MM.1S (cell line): ENCODE results near the gene CD7.

Source experiments
- DNase-seq: peaks from one replicate; pipeline ENCODE4 v3.0.0-alpha.2; 2015
- H2AFZ ChIP-seq: fragments of 300-600 bp; sonication (generic); 2 replicates; pipeline ENCODE4 v1.6.0; 2016; ENCODE audit warnings: antibody characterized with exemption, low read length
- H3F3A ChIP-seq: fragments of 300-600 bp; sonication (generic); 2 replicates; pipeline ENCODE4 v1.6.1; 2016; ENCODE audit warnings: mild to moderate bottlenecking, antibody characterized with exemption, low read length, moderate library complexity, mixed read lengths; ENCODE audit not compliant: insufficient read depth
- H3K27ac ChIP-seq: fragments of 300-600 bp; sonication (generic); 2 replicates; pipeline ENCODE4 v1.5.1; 2016; ENCODE audit warnings: mild to moderate bottlenecking, low read length
- H3K27me3 ChIP-seq: fragments of 300-600 bp; sonication (generic); replicated peaks from 2 replicates; pipeline ENCODE4 v1.6.0; 2016; ENCODE audit warnings: low read length; ENCODE audit not compliant: insufficient read depth
- H3K36me3 ChIP-seq: fragments of 300-600 bp; sonication (generic); replicated peaks from 2 replicates; pipeline ENCODE4 v1.6.1; 2016; ENCODE audit warnings: mild to moderate bottlenecking, low read length, mixed read lengths; ENCODE audit not compliant: insufficient read depth
- H3K4me1 ChIP-seq: fragments of 300-600 bp; sonication (generic); 2 replicates; pipeline ENCODE4 v1.6.1; 2016; ENCODE audit warnings: low read length, mixed read lengths
- H3K4me2 ChIP-seq: fragments of 300-600 bp; sonication (generic); 2 replicates; pipeline ENCODE4 v1.6.0; 2016; ENCODE audit warnings: low read depth, low read length
- H3K4me3 ChIP-seq: fragments of 300-600 bp; sonication (generic); 2 replicates; pipeline ENCODE4 v1.5.1; 2016; ENCODE audit warnings: low read length, mixed read lengths
- H3K79me2 ChIP-seq: fragments of 300-600 bp; sonication (generic); 2 replicates; pipeline ENCODE4 v1.6.1; 2016; ENCODE audit warnings: mixed run types, low read length, mixed read lengths
- H3K9ac ChIP-seq: fragments of 300-600 bp; sonication (generic); 2 replicates; pipeline ENCODE4 v1.6.1; 2016; ENCODE audit warnings: low read length, mixed read lengths
- H3K9me2 ChIP-seq: fragments of 300-600 bp; sonication (generic); replicated peaks from 2 replicates; pipeline ENCODE4 v1.6.1; 2016; ENCODE audit warnings: mild to moderate bottlenecking, low read length, mixed read lengths; ENCODE audit not compliant: insufficient read depth
- H3K9me3 ChIP-seq: fragments of 300-600 bp; sonication (generic); replicated peaks from 2 replicates; pipeline ENCODE4 v1.6.1; 2016; ENCODE audit warnings: mild to moderate bottlenecking, low read length, mixed read lengths; ENCODE audit not compliant: insufficient read depth
- H4K20me1 ChIP-seq: fragments of 300-600 bp; sonication (generic); 2 replicates; pipeline ENCODE4 v1.6.1; 2016; ENCODE audit warnings: mild to moderate bottlenecking, low read length, moderate library complexity, mixed read lengths; ENCODE audit not compliant: insufficient read depth
- EZH2 ChIP-seq: fragments of 300-600 bp; sonication (generic); optimal IDR thresholded peaks from 2 replicates; pipeline ENCODE3; 2017; ENCODE audit warnings: low read depth, mild to moderate bottlenecking, antibody characterized with exemption, low read length, mixed read lengths
- EZH2phosphoT487 ChIP-seq: fragments of 300-600 bp; sonication (generic); IDR thresholded peaks from 2 replicates; pipeline ENCODE4 v1.6.1; 2018; ENCODE audit warnings: antibody characterized with exemption, low read length
- TF ChIP-seq, protein P1 (sequence below): fragments of 300-600 bp; sonication (generic); IDR thresholded peaks from 2 replicates; pipeline ENCODE4 v1.5.1; 2016; ENCODE audit warnings: antibody characterized with exemption, low read length, mixed read lengths

The CD7 gene

DNA sequence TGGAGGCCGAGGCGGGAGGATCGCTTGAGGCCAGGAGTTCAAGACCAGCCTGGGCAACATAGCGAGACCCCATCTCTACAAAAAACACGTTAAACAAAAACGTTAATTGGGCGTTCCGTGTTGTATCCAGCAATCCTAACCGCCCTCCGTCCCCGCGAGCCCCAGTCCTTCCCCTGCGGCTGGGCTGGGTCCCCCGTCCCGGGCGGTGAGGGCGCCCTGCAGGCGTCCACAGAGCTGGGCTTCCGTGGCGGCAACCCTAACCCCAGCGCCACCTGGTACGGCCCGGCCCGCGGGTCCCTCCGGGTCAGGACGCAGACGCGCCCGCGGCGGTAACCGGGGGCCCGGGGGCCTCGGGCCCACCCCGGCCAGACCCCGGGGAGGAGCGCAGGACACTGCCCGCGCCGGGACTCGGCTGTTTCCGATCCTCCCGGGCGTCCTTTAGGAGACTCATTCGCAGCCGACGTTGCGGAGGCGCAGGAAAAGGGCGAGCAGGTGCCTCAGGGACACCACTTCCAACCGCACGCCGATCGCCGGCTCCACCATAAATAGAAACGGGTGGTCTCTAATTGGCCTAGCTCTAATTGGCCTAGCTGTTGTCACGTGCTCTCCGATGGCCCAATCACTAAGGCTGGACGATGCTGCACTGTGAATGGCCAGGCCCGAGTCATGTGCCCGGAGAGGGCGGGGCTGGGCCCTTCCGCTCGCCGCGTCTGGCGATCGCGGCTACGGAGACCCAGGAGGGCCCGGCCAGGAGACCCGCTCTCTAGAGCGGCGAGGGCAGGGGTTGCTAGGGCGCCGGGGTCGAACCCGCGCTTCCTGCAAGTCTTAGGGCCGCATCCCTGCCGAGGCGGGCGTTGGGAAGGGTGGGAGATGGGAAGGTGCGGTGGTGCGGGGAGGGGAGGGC is 24.9 kb downstream of the CD7 start:
- Histone ChIP-seq H4K20me1 (no peaks in the 10 kb centered on the region), H3K36me3 (no peaks in the 10 kb centered on the region), H3K9me3 (no peaks in the 10 kb centered on the region), H3K4me2 (peak overlapping the region; percentile 90), H3K79me2 (no peaks in the 10 kb centered on the region), H2AFZ (peak overlapping the region; percentile 72), H3K9me2 (no peaks in the 10 kb centered on the region), H3K27me3 (no peaks in the 10 kb centered on the region), H3F3A (peaks cover 30% of the 10 kb centered on the region), H3K4me1 (peaks cover 6% of the 10 kb centered on the region), H3K4me3 (peak overlapping the region; percentile 82), H3K27ac (peak overlapping the region; percentile 89; the same call in 1 of the 2 replicates), H3K9ac (peak overlapping the region; percentile 96)
- peak; percentile 99 for DNase-seq
- TF ChIP-seq EZH2phosphoT487, result no peak
- no peak for TF ChIP-seq EZH2
- TF ChIP-seq, protein P1, sequence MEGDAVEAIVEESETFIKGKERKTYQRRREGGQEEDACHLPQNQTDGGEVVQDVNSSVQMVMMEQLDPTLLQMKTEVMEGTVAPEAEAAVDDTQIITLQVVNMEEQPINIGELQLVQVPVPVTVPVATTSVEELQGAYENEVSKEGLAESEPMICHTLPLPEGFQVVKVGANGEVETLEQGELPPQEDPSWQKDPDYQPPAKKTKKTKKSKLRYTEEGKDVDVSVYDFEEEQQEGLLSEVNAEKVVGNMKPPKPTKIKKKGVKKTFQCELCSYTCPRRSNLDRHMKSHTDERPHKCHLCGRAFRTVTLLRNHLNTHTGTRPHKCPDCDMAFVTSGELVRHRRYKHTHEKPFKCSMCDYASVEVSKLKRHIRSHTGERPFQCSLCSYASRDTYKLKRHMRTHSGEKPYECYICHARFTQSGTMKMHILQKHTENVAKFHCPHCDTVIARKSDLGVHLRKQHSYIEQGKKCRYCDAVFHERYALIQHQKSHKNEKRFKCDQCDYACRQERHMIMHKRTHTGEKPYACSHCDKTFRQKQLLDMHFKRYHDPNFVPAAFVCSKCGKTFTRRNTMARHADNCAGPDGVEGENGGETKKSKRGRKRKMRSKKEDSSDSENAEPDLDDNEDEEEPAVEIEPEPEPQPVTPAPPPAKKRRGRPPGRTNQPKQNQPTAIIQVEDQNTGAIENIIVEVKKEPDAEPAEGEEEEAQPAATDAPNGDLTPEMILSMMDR, result no peak

DNA sequence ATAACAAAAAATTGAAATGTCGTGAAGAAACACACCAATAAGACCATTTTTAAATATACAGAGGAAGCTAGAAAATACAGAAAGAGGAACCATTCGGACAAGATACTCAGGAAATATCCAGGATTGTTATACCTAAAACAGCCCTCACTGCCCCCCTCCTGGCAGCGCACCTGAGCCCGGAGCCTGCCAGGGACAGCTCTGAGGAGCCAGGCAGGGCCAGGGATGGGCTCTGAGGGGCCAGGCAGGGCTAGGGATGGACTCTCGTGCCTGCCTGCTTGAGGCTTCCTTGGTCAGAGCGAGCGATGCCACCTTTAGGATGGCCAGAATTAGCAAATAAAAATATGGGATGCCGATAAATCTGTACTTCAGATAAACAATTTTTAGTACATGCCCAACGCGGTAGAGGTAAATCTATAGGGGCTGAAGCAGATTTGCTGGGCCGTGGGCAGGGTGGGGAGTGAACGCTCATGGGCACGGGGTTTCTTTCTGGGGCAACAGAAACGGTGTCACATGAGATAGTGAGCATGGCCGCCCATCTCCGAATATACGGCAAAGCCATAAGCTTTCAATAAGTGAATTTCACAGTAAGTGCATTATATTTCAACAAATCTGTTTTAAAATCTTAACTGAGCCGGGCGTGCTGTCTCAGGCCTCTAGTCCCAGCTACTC is 25.7 kb downstream of the CD7 start:
- H3K27ac ChIP-seq, result peak overlapping the region; percentile 89; the same call in 1 of the 2 replicates

GRCh38 chr17:82287868-82288801 is 29.3 kb downstream of the CD7 start:
- Histone ChIP-seq H4K20me1 (no peaks in the 10 kb centered on the region), H3K9ac (no peak overlapping the region), H3K36me3 (no peaks in the 10 kb centered on the region), H3K27me3 (no peaks in the 10 kb centered on the region), H2AFZ (peak overlapping the region; percentile 42), H3K27ac (peak overlapping the region; percentile 28; the same call in 1 of the 2 replicates), H3K9me2 (no peaks in the 10 kb centered on the region), H3F3A (peaks cover 7% of the 10 kb centered on the region), H3K9me3 (no peaks in the 10 kb centered on the region), H3K4me1 (no peaks in the 10 kb centered on the region), H3K4me3 (no peak overlapping the region), H3K79me2 (no peaks in the 10 kb centered on the region), H3K4me2 (no peak overlapping the region)
- no peak for DNase-seq
- TF ChIP-seq, protein P1, result no peak
- TF ChIP-seq EZH2phosphoT487, result no peak
- no peak for TF ChIP-seq EZH2

More for the DNA sequence above, 25.7 kb downstream of the CD7 start:
- no peak for DNase-seq
- H3K9me2 ChIP-seq, result no peaks in the 10 kb centered on the region
- H4K20me1 ChIP-seq, result no peaks in the 10 kb centered on the region
- H3K9me3 ChIP-seq, result no peaks in the 10 kb centered on the region
- peaks cover 23% of the 10 kb centered on the region for H3F3A ChIP-seq
- H3K36me3 ChIP-seq, result no peaks in the 10 kb centered on the region
- peak overlapping the region; percentile 82 for H3K4me3 ChIP-seq
- no peak overlapping the region for H2AFZ ChIP-seq
- no peaks in the 10 kb centered on the region for H3K27me3 ChIP-seq
- H3K4me1 ChIP-seq, result peaks cover 6% of the 10 kb centered on the region
- H3K79me2 ChIP-seq, result no peaks in the 10 kb centered on the region
- H3K9ac ChIP-seq, result peak overlapping the region; percentile 96
- peak overlapping the region; percentile 90 for H3K4me2 ChIP-seq
- no peak for TF ChIP-seq EZH2
